ENCODE results near the gene SHF.

SHF gene

DNA sequence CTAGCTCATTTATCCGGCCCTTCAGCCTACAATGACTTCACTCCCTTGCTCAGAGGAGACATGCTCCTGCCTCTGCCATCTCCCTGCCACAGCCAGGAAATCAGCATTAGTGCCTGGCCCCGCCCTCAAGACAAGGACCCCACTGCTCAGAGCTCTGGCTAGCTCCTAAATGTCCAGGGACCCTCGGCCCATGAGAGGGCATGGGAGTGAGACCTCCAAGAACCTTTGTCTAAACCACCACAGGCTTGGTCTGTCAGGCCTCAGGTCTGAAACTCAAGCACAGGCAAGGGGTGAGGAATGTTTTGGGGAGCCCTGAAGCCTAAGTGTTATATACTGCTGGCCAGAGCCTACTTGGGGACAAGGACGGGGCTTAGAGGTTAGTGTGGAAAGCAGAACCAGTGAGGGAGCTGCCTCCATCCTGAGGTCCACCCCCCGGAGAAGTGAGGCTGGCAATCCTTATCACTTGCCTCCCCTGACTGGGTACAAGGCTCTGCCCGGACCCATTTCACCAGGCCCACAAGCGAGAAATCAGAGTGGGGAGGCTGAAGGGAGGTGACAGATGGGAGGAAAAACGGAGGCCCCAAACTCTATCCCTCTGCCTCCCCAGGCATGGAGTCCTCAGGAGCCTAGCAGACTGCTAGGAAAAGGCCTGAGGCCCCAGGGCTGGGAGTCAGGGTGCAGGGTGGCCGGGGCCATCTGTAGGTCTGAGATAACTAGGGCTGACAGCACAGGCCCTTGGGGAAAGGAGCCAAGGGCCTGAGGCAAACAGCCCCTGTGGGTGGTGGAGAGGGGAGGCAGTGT, 18.8 kb downstream of the SHF start:
- TF ChIP-seq, protein P1, sequence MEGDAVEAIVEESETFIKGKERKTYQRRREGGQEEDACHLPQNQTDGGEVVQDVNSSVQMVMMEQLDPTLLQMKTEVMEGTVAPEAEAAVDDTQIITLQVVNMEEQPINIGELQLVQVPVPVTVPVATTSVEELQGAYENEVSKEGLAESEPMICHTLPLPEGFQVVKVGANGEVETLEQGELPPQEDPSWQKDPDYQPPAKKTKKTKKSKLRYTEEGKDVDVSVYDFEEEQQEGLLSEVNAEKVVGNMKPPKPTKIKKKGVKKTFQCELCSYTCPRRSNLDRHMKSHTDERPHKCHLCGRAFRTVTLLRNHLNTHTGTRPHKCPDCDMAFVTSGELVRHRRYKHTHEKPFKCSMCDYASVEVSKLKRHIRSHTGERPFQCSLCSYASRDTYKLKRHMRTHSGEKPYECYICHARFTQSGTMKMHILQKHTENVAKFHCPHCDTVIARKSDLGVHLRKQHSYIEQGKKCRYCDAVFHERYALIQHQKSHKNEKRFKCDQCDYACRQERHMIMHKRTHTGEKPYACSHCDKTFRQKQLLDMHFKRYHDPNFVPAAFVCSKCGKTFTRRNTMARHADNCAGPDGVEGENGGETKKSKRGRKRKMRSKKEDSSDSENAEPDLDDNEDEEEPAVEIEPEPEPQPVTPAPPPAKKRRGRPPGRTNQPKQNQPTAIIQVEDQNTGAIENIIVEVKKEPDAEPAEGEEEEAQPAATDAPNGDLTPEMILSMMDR (IDR thresholded peaks at IDR 0.05; ENCODE audit: borderline replicate concordance, insufficient read depth, low read depth, low read length), result no peak
- H3K4me3 ChIP-seq (ENCODE audit: low read depth, low read length), result no peak overlapping the region

DNA sequence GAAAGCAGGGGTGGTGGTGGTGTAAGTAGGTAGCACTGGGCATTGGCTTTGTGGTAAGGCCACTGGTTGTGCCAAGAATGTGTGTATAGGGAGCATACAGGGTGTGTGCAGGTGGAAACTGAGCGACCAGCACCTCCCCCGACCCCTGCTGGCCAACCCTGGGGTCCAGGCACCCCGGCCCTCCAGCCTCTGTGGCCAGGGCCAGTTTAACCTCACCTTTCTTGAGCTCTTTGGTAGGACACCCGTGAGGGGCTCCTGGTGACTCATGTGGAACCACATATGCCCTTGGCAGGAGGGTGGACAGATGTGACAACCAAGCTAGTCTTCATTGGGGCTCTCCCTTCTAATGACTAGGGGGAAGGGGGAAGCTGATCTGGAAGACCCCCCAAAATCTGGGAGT, 19.5 kb downstream of the SHF start:
- no peak overlapping the region for H3K4me3 ChIP-seq (ENCODE audit: low read depth, low read length)
- TF ChIP-seq, protein P1 (IDR thresholded peaks at IDR 0.05; ENCODE audit: borderline replicate concordance, insufficient read depth, low read depth, low read length), result no peak

DNA sequence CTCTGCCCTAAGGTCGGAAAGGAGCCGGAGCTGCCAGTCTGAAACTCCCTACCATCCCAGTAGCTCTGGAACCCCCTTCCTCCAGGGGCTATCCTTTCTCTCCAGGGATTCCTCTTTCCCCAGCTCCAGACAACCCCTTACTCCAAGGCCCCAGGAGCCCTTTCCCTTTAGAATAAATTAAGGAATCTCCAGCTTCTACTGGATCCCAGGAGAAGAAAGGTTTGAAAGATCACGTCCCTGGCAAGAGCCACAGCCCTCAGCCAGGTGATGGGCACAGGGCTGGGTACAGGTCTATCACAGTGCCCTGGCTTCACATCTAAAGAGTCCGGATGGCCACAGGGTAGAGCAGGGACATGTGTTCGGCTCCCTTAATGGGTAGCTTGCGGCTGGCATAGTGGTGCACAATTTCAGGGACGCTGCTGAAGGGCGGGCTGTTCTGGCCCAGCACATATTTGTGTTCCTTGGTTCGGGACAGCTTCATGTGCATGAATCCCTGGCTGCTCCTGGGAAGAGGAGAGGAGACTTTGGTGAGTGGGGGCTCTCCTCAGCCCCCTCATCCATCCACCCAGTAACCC, 20.0 kb downstream of the SHF start:
- no peak overlapping the region for H3K4me3 ChIP-seq (ENCODE audit: low read depth, low read length)
- TF ChIP-seq, protein P1 (IDR thresholded peaks at IDR 0.05; ENCODE audit: borderline replicate concordance, insufficient read depth, low read depth, low read length), result no peak

DNA sequence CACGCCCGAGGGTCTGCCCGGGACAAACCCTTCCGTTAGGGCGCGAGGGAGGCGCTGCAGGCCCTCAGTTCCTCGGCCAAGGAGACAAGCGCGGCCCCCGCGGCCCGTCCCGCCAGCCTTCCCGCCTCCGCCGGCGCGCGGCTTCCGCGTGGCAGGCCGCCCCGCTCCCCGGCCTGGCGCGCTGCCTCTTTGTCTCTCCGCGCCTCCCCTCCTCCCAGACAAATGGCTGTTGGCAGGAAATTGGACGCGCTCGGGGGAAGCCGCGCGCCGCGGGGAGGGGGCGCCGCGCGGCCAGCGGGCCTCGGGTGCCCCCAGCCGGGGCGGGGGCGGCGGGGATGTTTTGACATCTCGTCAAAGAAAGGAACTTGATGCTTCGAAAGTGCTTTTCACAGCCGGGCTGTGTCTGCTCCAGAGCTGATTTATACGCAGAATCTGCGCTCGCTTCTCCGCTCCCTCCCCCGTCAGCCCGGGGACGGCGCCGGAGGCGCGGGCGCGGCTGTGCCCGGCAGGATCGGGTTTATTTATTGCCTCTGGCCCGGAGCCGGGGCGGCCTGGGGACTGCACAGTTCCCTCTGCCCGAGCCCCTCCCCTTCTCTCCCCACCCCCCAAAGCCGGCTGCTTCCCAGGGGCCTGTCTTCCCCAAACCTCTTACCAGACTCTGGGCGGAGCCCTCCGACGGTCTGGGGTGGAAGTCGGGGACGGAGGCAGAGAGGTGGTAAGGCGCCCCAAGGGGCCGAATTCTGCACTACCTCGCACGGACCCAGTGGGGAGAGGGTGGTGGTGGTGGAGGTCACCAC, 20.7 kb downstream of the SHF start:
- TF ChIP-seq, protein P1 (IDR thresholded peaks at IDR 0.05; ENCODE audit: borderline replicate concordance, insufficient read depth, low read depth, low read length), result peak; percentile 84
- H3K4me3 ChIP-seq (ENCODE audit: low read depth, low read length), result peak overlapping the region; percentile 66

DNA sequence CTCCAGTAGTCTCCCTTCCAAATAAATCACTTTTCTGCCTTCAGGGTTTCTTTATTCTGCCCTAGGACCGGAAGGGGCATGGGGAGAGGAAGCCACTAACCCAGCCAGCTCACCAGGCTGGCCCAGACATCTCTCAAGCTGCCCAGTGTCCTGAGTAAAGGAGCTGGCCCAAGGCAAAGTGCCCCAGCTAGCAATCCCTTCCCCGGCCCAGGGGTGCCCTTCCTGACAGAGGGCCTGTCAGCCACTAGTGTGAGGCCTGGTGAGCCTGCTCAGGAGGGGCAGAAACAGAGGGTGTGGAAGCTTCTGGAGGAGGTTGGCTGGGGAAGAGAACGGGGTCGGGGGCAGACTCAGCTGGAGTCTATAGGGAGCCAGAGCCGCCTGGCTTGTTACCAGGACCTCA, 22.2 kb downstream of the SHF start:
- TF ChIP-seq, protein P1 (IDR thresholded peaks at IDR 0.05; ENCODE audit: borderline replicate concordance, insufficient read depth, low read depth, low read length), result no peak
- no peak overlapping the region for H3K4me3 ChIP-seq (ENCODE audit: low read depth, low read length)

GRCh38 chr15:45164914-45165313, 22.9 kb downstream of the SHF start:
- H3K4me3 ChIP-seq (ENCODE audit: low read depth, low read length), result no peak overlapping the region
- TF ChIP-seq, protein P1 (IDR thresholded peaks at IDR 0.05; ENCODE audit: borderline replicate concordance, insufficient read depth, low read depth, low read length), result no peak
